ENCODE results near the gene OCA2. TPM values are rescaled to one million over a fixed set of nuclear protein-coding genes. Genes with fewer than 3 reads are reported as not detected.

Gene OCA2
- total RNA-seq, 4 donors from 2014 or later: 0.19 to 1.1 TPM; not detected in 2

DNA sequence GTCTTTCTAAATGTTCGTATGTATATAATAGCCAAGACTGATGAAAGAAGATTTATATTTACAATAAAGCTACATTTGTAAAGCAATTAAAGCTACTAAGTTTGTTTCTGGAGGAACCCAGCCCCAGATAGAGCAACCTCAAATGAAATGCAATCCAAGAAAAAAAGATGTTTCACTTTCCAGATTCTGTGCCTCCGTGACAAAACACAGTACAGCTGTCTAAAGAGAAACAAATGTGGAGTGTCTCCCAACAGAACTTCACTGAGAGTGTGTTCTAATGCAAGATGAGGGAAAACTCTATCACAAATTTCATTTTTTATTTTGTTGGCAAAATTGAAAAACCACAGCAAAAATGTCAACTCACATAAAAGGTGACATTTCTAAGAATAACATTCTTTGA lies 317.0 kb downstream of the OCA2 start:
- ATAC-seq (ENCODE audit: low FRiP score): no peak
- DNase-seq (ENCODE audit: low spot score): no peak
- no peak for TF ChIP-seq CTCF (IDR thresholded peaks at IDR 0.05)

DNA sequence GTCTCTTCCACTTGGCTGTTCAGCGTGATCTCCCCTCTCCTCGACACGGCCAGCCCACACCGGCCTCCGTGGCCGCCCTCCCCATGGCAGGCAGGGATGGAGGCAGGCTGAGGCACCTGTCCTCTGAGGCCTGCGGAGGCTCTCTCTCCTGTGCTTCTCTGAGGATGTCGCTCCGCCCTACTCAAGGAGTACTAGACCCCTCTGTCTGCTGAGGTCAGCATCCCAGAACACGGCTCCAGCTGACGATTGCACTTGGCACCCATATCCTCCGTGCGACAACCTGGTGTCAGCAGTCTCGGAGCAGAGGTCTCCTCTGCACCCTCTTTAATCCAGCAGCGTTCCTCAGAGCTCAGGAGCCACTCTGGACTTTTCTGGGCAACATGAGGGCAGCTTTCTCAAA lies 322.6 kb downstream of the OCA2 start:
- no peak for TF ChIP-seq CTCF (IDR thresholded peaks at IDR 0.05)
- DNase-seq (ENCODE audit: low spot score): no peak
- ATAC-seq (ENCODE audit: low FRiP score): no peak

GRCh38 chr15:27774638-27775037 lies 324.5 kb downstream of the OCA2 start:
- TF ChIP-seq CTCF (IDR thresholded peaks at IDR 0.05): no peak
- no peak for ATAC-seq (ENCODE audit: low FRiP score)

GRCh38 chr15:27774191-27774590 lies 324.9 kb downstream of the OCA2 start:
- ATAC-seq (ENCODE audit: low FRiP score): no peak
- no peak for DNase-seq (ENCODE audit: low spot score)
- TF ChIP-seq CTCF (IDR thresholded peaks at IDR 0.05): no peak

More at GRCh38 chr15:27774638-27775037, 324.5 kb downstream of the OCA2 start:
- no peak for DNase-seq (ENCODE audit: low spot score)

DNA sequence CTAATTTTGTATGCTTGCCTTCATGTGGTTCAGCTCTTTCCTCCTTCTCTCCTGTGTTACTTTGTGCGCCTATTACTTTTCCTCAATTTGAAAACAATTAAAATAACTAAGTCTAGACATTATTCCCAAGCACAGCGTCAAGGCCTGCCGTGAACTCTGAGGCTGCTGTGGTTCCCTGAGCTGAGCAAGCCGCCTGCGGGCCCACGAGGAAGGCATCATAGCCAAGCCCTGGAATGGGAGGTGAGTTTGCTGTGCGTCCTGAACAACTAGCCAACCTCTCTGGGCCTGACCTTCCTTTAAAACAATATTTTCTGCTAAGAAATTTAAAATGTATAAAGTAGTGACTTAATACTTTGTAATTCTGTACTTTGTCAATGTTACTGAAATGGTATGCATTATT lies 327.2 kb downstream of the OCA2 start:
- no peak for DNase-seq (ENCODE audit: low spot score)
- no peak for TF ChIP-seq CTCF (IDR thresholded peaks at IDR 0.05)
- ATAC-seq (ENCODE audit: low FRiP score): no peak

DNA sequence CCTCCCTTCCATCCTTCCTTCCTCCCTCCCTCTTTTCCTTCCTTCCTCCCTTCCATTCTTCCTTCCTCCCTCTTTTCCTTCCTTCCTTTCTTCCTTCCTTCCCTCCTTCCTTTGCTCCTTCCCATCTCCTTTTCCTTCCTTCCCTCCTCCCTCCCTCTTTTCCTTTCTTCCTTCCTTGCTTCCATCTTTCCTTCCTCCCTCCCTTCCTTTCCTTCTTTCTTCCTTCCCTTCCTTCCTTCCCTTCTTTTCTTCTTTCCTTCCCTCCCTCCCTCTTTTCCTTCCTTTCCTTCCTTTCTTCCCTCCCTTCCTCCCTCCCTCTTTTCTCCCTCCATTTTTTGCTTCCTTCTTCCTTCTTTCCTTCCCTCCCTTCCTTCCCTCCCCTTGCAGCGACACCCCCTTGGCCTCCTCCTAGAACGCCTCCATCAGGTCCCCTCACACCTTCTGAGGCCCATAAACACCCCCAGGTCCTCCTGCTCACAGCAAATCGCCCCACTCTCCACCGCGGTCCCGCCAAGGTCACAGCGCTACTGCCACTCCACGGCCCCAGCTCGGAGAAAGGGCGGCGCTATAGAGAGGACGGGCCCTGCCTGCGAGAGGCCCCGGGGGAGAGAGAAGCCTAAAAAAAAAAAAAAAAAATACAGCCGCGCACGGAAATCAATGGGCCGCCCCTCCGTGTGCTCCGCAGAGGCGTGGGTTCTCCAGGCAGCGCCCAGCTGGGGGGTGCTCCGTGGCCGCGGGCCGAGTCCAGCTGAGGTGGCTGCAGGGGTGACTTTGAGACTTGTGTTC lies 328.2 kb downstream of the OCA2 start:
- no peak for TF ChIP-seq CTCF (IDR thresholded peaks at IDR 0.05)
- DNase-seq (ENCODE audit: low spot score): no peak
- ATAC-seq (ENCODE audit: low FRiP score): no peak

GRCh38 chr15:27770086-27770607 lies 329.0 kb downstream of the OCA2 start:
- ATAC-seq (ENCODE audit: low FRiP score) (no peak), DNase-seq (ENCODE audit: low spot score) (no peak)
- TF ChIP-seq CTCF (IDR thresholded peaks at IDR 0.05): no peak

Measured in omental fat pad (tissue), 4 donors.